GM12878 (cell line): ENCODE data around the gene CDCA5. TPM values are rescaled to one million over a fixed set of nuclear protein-coding genes. Genes with fewer than 3 reads are reported as not detected.

Experiments used
- ATAC-seq: fragments of 200-7000 bp; cut with Tn5 transposase; 3 replicates; pipeline ENCODE4 v1.9.1; 2020; ENCODE audit warnings: mild to moderate bottlenecking, moderate library complexity
- BruUV-seq: library from RNA; stranded (reverse); fragments of 400-500 nt; replicated peaks from 2 replicates; lab custom pipeline; 2021; lab: Mats Ljungman, UMichigan
- CTCF ChIA-PET: fragments of 300-600 bp; sonication (Branson Sonifier 250); formaldehyde crosslinking; extraction: SDS; loops from one replicate; lab custom pipeline; 2021; ENCODE audit warnings: inconsistent platforms; lab: Yijun Ruan, JAX
- POLR2A ChIA-PET: fragments of 350-600 bp; formaldehyde crosslinking; extraction: SDS; loops from one replicate; lab custom pipeline; 2021; ENCODE audit warnings: inconsistent platforms; lab: Charles Lee
- RAD21 ChIA-PET: fragments of 300-600 bp; sonication (Branson Sonifier 250); formaldehyde crosslinking; loops from one replicate; lab custom pipeline; 2023; ENCODE audit warnings: antibody characterized with exemption; ENCODE audit not compliant: unreplicated experiment; lab: Charles Lee
- SMC1A ChIA-PET: fragments of 300-600 bp; sonication (Branson Sonifier 250); formaldehyde crosslinking; loops from one replicate; lab custom pipeline; 2023; ENCODE audit not compliant: unreplicated experiment, uncharacterized antibody; lab: Charles Lee
- DNase-seq: peaks from one replicate; pipeline ENCODE4 v3.0.0-alpha.2; 2011; ENCODE audit warnings: low read depth, low spot score
- FAIRE-seq: peaks from 3 replicates; lab custom pipeline; 2011; peaks lifted over from hg19 to GRCh38; lab: Jason Lieb, UNC
- H2AFZ ChIP-seq: 2 replicates; pipeline ENCODE4 v1.6.0; 2011; ENCODE audit warnings: low read depth, low read length, control low read depth; ENCODE audit not compliant: control insufficient read depth
- H3K27ac ChIP-seq: 2 replicates; pipeline ENCODE4 v1.5.1; 2011; ENCODE audit warnings: control low read depth; ENCODE audit not compliant: control insufficient read depth, insufficient read depth
- H3K27me3 ChIP-seq, 2 experiments: replicated peaks in 1 of 2; 2 replicates each; pipeline versions ENCODE4 v1.6.0 to v1.6.1; 2011; ENCODE audit warnings: low read length in 1 of 2; ENCODE audit not compliant: control insufficient read depth in 2 of 2, insufficient read depth in 2 of 2
- H3K36me3 ChIP-seq, 2 experiments: 2 replicates each; pipeline ENCODE4 v1.5.1; 2011; ENCODE audit warnings: low read length in 1 of 2; ENCODE audit not compliant: control insufficient read depth in 2 of 2, insufficient read depth in 2 of 2
- H3K4me1 ChIP-seq: 2 replicates; pipeline ENCODE4 v1.6.1; 2011; ENCODE audit warnings: mild to moderate bottlenecking, low read length, moderate library complexity, mixed read lengths; ENCODE audit not compliant: control insufficient read depth, insufficient read depth
- H3K4me2 ChIP-seq: 2 replicates; pipeline ENCODE4 v1.6.0; 2011; ENCODE audit warnings: control low read depth; ENCODE audit not compliant: control insufficient read depth, insufficient read depth
- H3K4me3 ChIP-seq: fragments of 200-600 bp; sonication (generic); 2 replicates; pipeline ENCODE4 v1.5.1; 2016
- H3K79me2 ChIP-seq: 2 replicates; pipeline ENCODE4 v1.6.0; 2011; ENCODE audit warnings: low read length; ENCODE audit not compliant: control insufficient read depth, insufficient read depth
- H3K9ac ChIP-seq: 2 replicates; pipeline ENCODE4 v1.8.0; 2011; ENCODE audit warnings: low read length, control low read depth, mixed read lengths; ENCODE audit not compliant: control insufficient read depth, insufficient read depth
- H3K9me3 ChIP-seq: replicated peaks from 3 replicates; pipeline ENCODE4 v1.5.1; 2011; ENCODE audit warnings: mild to moderate bottlenecking, low read length; ENCODE audit not compliant: control insufficient read depth, insufficient read depth
- H4K20me1 ChIP-seq: 2 replicates; pipeline ENCODE4 v1.6.0; 2011; ENCODE audit not compliant: control insufficient read depth, insufficient read depth
- BMI1 ChIP-seq: fragments of 450-650 bp; IDR thresholded peaks from 2 replicates; pipeline ENCODE4 v1.6.1; 2016; ENCODE audit warnings: mild to moderate bottlenecking, moderate library complexity, borderline replicate concordance
- CBX3 ChIP-seq: fragments of 200-600 bp; sonication (generic); IDR thresholded peaks from 2 replicates; pipeline ENCODE4 v1.6.1; 2016; ENCODE audit warnings: low read depth, borderline replicate concordance
- DPF2 ChIP-seq: fragments of 450-650 bp; IDR thresholded peaks from 2 replicates; pipeline ENCODE4 v1.6.1; 2017; ENCODE audit warnings: mild to moderate bottlenecking
- EGR1 ChIP-seq, 2 experiments: IDR thresholded peaks; 1 replicate in 1 of 2; 2 replicates in 1 of 2; pipeline ENCODE4 v1.6.1; 2011 to 2012; ENCODE audit warnings: low read depth in 2 of 2, low read length in 2 of 2, borderline replicate concordance in 1 of 2, mild to moderate bottlenecking in 1 of 2, moderate library complexity in 1 of 2
- FOS ChIP-seq: IDR thresholded peaks from 3 replicates; pipeline ENCODE4 v1.6.1; 2011; ENCODE audit warnings: borderline replicate concordance; ENCODE audit not compliant: insufficient read length; ENCODE audit errors: extremely low read depth
- MEF2B ChIP-seq: fragments of 450-650 bp; IDR thresholded peaks from 2 replicates; pipeline ENCODE4 v1.6.1; 2018; ENCODE audit warnings: mild to moderate bottlenecking, moderate library complexity; ENCODE audit not compliant: partially characterized antibody, poor library complexity, severe bottlenecking
- NFYB ChIP-seq: IDR thresholded peaks from 2 replicates; pipeline ENCODE4 v1.6.1; 2011; ENCODE audit warnings: low read depth, mild to moderate bottlenecking, low read length, improper control_type of control experiment, moderate library complexity; ENCODE audit not compliant: insufficient read depth
- SMAD1 ChIP-seq: fragments of 450-650 bp; IDR thresholded peaks from 2 replicates; pipeline ENCODE4 v1.6.1; 2018; ENCODE audit warnings: mild to moderate bottlenecking, low read depth; ENCODE audit not compliant: partially characterized antibody
- ZNF24 ChIP-seq: fragments of 450-650 bp; IDR thresholded peaks from 2 replicates; pipeline ENCODE4 v1.6.1; 2017; ENCODE audit warnings: antibody characterized with exemption, mild to moderate bottlenecking
- ZSCAN29 ChIP-seq: fragments of 450-650 bp; IDR thresholded peaks from 2 replicates; pipeline ENCODE4 v1.6.1; 2017; ENCODE audit warnings: mild to moderate bottlenecking, moderate library complexity
- WGBS: methylation state at CpG from one replicate; pipeline ENCODE4 v1.1.6; 2016; ENCODE audit warnings: low lambda C conversion rate; ENCODE audit not compliant: insufficient replicate concordance, insufficient coverage; ENCODE audit errors: missing lambda C conversion rate; 5-methylcytosine and 5-hydroxymethylcytosine counted together
- in situ Hi-C: fragments of 300-500 bp; cut with MboI; formaldehyde crosslinking; loops from 9 replicates; pipeline ENCODE4 v1.14.3; 2018; ENCODE audit warnings: mixed read lengths
- intact Hi-C: fragments of 100-400 bp; cut with micrococcal nuclease; formaldehyde crosslinking; loops from one replicate; pipeline ENCODE4 v1.14.2; 2022; ENCODE audit not compliant: unreplicated experiment
- polyA plus RNA-seq, 11 experiments: library from polyadenylated mRNA; depleted of rRNA in 4 of 11; unstranded in 6 of 11; stranded (reverse) in 5 of 11; fragments of >200 nt; fragmentation: Nextera tagmentation in 4 of 11; fragmentation: Illumina TruSeq in 1 of 11; extraction: Ambion mirVana in 4 of 11; extraction: Trizol in 1 of 11; gene quantifications; 1 replicate in 1 of 11; 2 replicates in 10 of 11; pipeline versions ENCODE4 v1.2.1 to v1.2.3, GENCODE V29; 2011 to 2016; ENCODE audit warnings: inconsistent platforms in 2 of 11, missing spikeins in 2 of 11, low read depth in 1 of 11
- total RNA-seq, 4 experiments: library from RNA; depleted of rRNA in 3 of 4; stranded (reverse); fragments of >200 nt in 3 of 4; fragmentation: Illumina TruSeq in 1 of 4; extraction: Trizol in 1 of 4; gene quantifications; 2 replicates each; pipeline versions ENCODE4 v1.2.1 to v1.2.3, GENCODE V29; 2013 to 2021
- TF ChIP-seq, protein P1 (sequence below): IDR thresholded peaks from 2 replicates; pipeline ENCODE4 v1.6.1; 2012; ENCODE audit warnings: low read depth, low read length, improper control_type of control experiment
- TF ChIP-seq, protein P2 (sequence below): fragments of 450-650 bp; IDR thresholded peaks from 2 replicates; pipeline ENCODE4 v1.6.1; 2016; ENCODE audit warnings: mild to moderate bottlenecking
- TF ChIP-seq, protein P3 (sequence below): IDR thresholded peaks from 2 replicates; pipeline ENCODE4 v1.6.1; 2011; ENCODE audit warnings: borderline replicate concordance, low read depth, mild to moderate bottlenecking, moderate library complexity, mixed read lengths, low read length; ENCODE audit not compliant: insufficient read depth; ENCODE audit errors: extremely low read length
- TF ChIP-seq, protein P4 (sequence below): IDR thresholded peaks from 2 replicates; pipeline ENCODE4 v1.6.1; 2011; ENCODE audit warnings: mild to moderate bottlenecking, low read depth, low read length, moderate library complexity; ENCODE audit not compliant: insufficient replicate concordance

The CDCA5 gene
- total and polyA plus RNA-seq, 10 of the 15 experiments (the other 5 are each of a cell fraction or from before 2014, with no cell fraction given), result 21.2 to 107 (median 64.9) TPM

- H4K20me1 ChIP-seq, result no peaks in the 10 kb centered on the region
- H3K4me3 ChIP-seq, result no peak overlapping the region
- no peak overlapping the region for H3K4me2 ChIP-seq
- FAIRE-seq (no peak), ATAC-seq (no peak), DNase-seq (no peak)
- no peaks in the 10 kb centered on the region for H3K79me2 ChIP-seq
- TF ChIP-seq MEF2B, result no peak
- TF ChIP-seq BMI1, result no peak
- no peak for TF ChIP-seq CBX3
- no peak for TF ChIP-seq FOS
- no peak for TF ChIP-seq SMAD1
- no peak for TF ChIP-seq ZNF24
- TF ChIP-seq, protein P1, sequence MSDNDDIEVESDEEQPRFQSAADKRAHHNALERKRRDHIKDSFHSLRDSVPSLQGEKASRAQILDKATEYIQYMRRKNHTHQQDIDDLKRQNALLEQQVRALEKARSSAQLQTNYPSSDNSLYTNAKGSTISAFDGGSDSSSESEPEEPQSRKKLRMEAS, result no peak
- TF ChIP-seq DPF2, result no peak
- TF ChIP-seq, protein P2, sequence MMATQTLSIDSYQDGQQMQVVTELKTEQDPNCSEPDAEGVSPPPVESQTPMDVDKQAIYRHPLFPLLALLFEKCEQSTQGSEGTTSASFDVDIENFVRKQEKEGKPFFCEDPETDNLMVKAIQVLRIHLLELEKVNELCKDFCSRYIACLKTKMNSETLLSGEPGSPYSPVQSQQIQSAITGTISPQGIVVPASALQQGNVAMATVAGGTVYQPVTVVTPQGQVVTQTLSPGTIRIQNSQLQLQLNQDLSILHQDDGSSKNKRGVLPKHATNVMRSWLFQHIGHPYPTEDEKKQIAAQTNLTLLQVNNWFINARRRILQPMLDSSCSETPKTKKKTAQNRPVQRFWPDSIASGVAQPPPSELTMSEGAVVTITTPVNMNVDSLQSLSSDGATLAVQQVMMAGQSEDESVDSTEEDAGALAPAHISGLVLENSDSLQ, result no peak
- no peak for TF ChIP-seq NFYB
- TF ChIP-seq, protein P3, sequence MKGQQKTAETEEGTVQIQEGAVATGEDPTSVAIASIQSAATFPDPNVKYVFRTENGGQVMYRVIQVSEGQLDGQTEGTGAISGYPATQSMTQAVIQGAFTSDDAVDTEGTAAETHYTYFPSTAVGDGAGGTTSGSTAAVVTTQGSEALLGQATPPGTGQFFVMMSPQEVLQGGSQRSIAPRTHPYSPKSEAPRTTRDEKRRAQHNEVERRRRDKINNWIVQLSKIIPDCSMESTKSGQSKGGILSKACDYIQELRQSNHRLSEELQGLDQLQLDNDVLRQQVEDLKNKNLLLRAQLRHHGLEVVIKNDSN, result no peak
- TF ChIP-seq ZSCAN29, result no peak
- no peak for TF ChIP-seq EGR1 (IDR thresholded peaks at IDR 0.05; ENCODE audit: borderline replicate concordance in 1 of 2, low read depth in 2 of 2, low read length in 2 of 2)
- TF ChIP-seq, protein P4, sequence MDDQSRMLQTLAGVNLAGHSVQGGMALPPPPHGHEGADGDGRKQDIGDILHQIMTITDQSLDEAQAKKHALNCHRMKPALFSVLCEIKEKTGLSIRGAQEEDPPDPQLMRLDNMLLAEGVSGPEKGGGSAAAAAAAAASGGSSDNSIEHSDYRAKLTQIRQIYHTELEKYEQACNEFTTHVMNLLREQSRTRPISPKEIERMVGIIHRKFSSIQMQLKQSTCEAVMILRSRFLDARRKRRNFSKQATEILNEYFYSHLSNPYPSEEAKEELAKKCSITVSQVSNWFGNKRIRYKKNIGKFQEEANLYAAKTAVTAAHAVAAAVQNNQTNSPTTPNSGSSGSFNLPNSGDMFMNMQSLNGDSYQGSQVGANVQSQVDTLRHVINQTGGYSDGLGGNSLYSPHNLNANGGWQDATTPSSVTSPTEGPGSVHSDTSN, result no peak
- ChIA-PET POLR2A (interaction anchor here (1.4 kb wide), 1 partner anchor 10 kb away, joined by 3 read pairs; no protein-coding TSS in a partner anchor), SMC1A (no interaction called here), RAD21 (no interaction called here), CTCF (no interaction called here)
- no peak overlapping the region for H3K9ac ChIP-seq
- H3K4me1 ChIP-seq, result peaks cover 46% of the 10 kb centered on the region
- intact Hi-C loops, result no loop called here
- no TSS peak for BruUV-seq
- H3K27ac ChIP-seq, result no peak overlapping the region
- H3K27me3 ChIP-seq, result no peaks in the 10 kb centered on the region
- in situ Hi-C loops, result no loop called here
- no peaks in the 10 kb centered on the region for H3K36me3 ChIP-seq
- 76% methylated on average over 13 of the region's 13 CpGs for WGBS
- no peaks in the 10 kb centered on the region for H3K9me3 ChIP-seq
- H2AFZ ChIP-seq, result no peak overlapping the region
These were observed 25.8 kb downstream of the CDCA5 start for GRCh38 chr11:65058012-65058411.
